Erythroblast (primary cell): ENCODE data around the gene ARL8B.
A peak's percentile ranks its signal among the peaks of the same experiment; 100 is the strongest.
"Not testable (repeated sequence)": the region's sequence is repeated elsewhere in the genome, so short reads cannot be mapped to it uniquely, and the experiment has no call there.

Experiments
- DNase-seq, 2 experiments: peaks; one replicate each; lab custom pipeline; 2025; lab: John Stamatoyannopoulos, UW
- GATA1 ChIP-seq: IDR thresholded peaks from 2 replicates; pipeline ENCODE4 v1.6.1; 2011; ENCODE audit warnings: low read depth, mild to moderate bottlenecking, control low read depth, low read length, moderate library complexity
- POLR2A ChIP-seq: IDR thresholded peaks from 2 replicates; pipeline ENCODE4 v1.6.1; 2011; ENCODE audit warnings: mild to moderate bottlenecking, low read length

Gene ARL8B

DNA sequence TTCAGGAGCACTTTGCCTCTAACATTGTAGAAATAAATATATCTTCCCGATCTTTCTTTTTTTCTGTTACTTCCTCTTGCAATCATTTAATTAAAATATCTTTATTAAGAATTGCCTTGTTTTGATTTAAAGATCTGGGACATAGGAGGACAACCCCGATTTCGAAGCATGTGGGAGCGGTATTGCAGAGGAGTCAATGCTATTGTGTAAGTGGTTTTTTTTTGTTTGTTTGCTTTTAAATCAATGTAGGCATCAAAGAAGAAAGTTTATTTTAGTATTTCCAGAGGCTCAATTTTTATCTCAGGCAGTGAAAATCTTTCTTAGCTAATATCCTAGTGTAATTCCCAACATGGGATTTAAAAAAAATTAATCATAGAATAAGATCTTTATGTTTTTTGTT lies 49.9 kb downstream of the ARL8B start:
- TF ChIP-seq POLR2A (no peak), GATA1 (no peak)
- DNase-seq: no peak

DNA sequence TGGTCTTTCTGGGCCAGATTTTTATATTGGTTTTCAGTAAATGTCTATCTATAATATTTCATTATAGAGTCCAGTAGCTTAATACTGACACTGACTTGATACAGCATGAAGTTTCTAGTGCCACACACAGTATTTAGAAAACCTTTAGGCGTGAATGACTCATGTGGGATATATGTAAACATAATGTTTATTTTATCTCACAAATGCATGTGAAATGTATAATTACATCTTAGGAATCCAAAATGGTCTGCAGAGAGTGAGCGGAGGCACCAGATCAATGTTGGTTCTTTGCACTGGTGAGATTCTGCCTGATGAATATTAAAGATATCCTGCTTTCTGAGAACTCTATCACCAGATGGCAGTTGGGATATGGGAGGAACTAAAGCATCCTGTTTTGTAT lies 56.9 kb downstream of the ARL8B start:
- DNase-seq: not testable (repeated sequence)

DNA sequence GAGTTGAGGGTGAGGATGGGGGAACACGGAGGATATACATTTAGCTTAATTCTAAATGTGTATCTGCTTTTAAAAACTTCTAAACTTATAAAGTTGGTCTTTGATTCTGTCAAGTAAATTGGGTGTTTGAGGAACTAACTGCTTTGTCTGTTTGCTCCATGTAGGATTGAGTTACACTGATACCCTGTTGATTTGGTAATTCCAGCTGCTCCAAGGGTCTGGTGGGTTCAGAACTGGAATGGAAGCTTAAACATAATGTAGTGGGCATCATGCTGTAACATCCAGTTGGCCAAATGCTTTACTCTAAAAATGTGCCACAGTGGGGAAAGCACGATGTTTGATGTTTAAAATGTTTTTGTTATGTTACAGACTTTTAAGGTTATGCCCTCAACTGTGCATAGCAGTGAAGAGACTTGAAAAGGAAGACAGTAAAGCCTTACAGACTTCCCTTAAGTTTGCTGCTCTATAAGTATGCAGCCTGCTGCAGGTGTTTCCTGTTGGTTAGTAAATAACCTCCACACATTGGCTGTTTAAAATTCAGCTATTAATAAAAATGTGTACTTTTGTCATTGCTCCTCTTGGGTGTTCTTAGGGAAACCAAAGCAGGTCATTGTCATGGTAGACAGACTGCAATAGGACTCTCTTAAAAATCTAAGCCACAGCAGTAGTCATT lies 59.5 kb downstream of the ARL8B start:
- TF ChIP-seq POLR2A: no peak
- no peak for TF ChIP-seq GATA1
- DNase-seq: no peak

DNA sequence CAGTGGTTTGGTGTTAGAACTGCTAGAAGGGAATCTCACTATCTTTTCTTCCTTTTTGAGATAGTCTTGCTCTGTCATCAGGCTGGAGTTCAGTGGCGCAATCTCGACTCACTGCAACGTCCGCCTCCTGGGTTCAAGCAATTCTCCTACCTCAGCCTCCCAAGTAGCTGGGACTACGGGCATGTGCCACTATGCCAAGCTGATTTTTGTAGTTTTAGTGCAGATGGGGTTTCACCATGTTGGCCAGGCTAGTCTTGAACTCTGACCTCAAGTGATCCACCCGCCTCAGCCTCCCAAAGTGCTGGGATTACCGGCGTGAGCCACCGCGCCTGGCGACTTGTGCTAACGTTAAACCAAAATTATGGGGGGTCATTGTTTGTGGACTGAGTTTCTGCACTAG lies 61.6 kb downstream of the ARL8B start:
- not testable (repeated sequence) for DNase-seq

GRCh38 chr3:5184499-5184898 lies 62.4 kb downstream of the ARL8B start:
- TF ChIP-seq POLR2A (no peak), GATA1 (no peak)
- peak in 1 of 2 experiments; percentile 8 for DNase-seq

DNA sequence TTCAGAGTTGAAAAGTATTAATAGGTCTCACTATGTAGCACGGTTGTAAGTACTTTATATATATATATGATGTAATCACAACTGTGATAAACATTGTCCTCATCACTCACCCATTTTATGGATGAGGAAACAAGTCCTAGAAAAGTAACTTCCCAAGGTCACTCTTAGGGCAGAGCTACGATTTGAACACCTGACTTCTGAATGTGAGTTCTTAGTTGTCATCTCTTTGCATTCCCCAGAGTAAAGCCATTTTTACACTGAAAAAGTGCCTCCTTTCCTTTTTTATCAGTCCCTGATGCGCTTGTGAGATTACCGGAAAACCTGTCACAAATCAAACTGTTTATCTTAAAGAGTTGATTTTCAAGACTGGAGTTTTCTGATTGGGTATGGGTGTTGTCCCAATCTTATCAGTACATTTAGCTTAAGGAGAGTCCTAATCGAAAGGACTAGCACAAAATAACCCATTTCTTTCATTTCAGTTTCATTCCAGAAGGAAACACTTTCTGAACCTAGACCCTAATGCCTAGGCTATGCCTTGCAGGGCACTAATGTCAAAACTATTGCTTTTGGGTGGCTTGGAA lies 63.1 kb downstream of the ARL8B start:
- peak; percentile 28 to 53 for DNase-seq
- TF ChIP-seq POLR2A (no peak), GATA1 (no peak)

GRCh38 chr3:5186089-5186857 lies 64.2 kb downstream of the ARL8B start:
- TF ChIP-seq POLR2A (no peak), GATA1 (no peak)
- DNase-seq: peak; percentile 30 to 44

DNA sequence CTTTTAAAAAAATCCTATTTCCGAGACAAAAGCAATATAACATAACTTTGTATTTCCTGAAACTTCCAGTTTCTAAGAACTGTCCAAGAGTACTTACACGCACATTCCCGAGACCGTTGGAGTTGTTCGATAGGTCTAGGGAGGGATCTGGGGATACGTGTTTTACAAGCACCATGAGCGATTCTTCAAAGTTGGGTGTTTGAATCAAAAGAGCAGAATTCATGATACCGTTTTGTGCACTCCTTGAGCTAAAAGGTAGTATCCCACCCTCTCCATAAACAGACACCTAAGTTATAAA lies 64.7 kb downstream of the ARL8B start:
- TF ChIP-seq GATA1 (no peak), POLR2A (no peak)
- DNase-seq: peak in 1 of 2 experiments; percentile 42

GRCh38 chr3:5187156-5187919 lies 65.2 kb downstream of the ARL8B start, which contains the start of gene EDEM1:
EDEM1 (plus strand) TSS chr3:5187707; CDS start chr3:5187806, 99 bp downstream.
- peak; percentile 94 to 96 for DNase-seq
- peak; percentile 43 for TF ChIP-seq POLR2A
- TF ChIP-seq GATA1: no peak

- peak; percentile 65 to 73 for DNase-seq
Observed at GRCh38 chr3:5187920-5188418, 65.9 kb downstream of the ARL8B start.

GRCh38 chr3:5188419-5189221 lies 66.5 kb downstream of the ARL8B start:
- peak; percentile 69 to 72 for DNase-seq
- TF ChIP-seq GATA1: no peak
- peak; percentile 18 for TF ChIP-seq POLR2A

More at GRCh38 chr3:5187920-5188418, 65.9 kb downstream of the ARL8B start:
- TF ChIP-seq POLR2A: peak; percentile 6
- TF ChIP-seq GATA1: no peak

DNA sequence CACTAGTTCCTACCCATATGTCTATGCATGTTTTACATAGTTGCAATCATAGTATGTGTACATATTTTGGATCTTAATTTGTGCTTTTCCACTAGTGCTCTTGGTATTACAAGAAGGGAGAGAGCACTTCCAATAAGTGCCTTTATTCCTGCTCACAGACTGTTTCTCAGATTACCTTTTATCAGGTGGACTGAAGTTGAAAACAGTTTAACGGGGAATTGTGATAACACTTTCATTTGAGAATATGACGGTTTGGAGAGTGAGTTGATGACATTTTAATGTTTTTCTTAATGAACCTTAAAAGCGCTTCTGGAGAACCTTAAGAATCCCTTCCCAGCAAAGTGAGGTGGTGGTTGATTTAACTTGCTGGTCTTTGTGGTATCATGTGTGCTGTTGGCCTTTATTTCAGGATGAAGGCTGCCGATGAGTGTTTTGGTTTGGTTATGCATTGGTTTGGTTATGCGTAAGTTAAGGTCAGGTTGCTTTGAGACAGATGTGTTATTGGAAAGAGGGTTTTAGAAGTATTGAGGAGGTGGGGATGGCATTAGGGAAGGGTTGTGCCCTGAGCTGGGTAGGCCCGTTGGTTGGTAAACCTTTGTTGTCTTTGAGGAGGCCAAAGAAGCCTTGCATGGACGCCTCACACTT lies 68.2 kb downstream of the ARL8B start:
- TF ChIP-seq GATA1 (no peak), POLR2A (no peak)
- no peak for DNase-seq
